AG10803 (cell line): ENCODE data around the gene OPN1SW.

Experiments used
- DNase-seq: peaks from one replicate; pipeline ENCODE4 v3.0.0; 2010; ENCODE audit warnings: low read depth
- H3K4me3 ChIP-seq: 2 replicates; pipeline ENCODE4 v1.5.1; 2011; ENCODE audit warnings: mild to moderate bottlenecking, low read length, control low read depth
- TF ChIP-seq, protein P1 (sequence below): conservative IDR thresholded peaks from 2 replicates; pipeline ENCODE4 v1.5.1; 2011; ENCODE audit warnings: mild to moderate bottlenecking, low read length, control low read depth, inconsistent platforms

Gene OPN1SW

DNA sequence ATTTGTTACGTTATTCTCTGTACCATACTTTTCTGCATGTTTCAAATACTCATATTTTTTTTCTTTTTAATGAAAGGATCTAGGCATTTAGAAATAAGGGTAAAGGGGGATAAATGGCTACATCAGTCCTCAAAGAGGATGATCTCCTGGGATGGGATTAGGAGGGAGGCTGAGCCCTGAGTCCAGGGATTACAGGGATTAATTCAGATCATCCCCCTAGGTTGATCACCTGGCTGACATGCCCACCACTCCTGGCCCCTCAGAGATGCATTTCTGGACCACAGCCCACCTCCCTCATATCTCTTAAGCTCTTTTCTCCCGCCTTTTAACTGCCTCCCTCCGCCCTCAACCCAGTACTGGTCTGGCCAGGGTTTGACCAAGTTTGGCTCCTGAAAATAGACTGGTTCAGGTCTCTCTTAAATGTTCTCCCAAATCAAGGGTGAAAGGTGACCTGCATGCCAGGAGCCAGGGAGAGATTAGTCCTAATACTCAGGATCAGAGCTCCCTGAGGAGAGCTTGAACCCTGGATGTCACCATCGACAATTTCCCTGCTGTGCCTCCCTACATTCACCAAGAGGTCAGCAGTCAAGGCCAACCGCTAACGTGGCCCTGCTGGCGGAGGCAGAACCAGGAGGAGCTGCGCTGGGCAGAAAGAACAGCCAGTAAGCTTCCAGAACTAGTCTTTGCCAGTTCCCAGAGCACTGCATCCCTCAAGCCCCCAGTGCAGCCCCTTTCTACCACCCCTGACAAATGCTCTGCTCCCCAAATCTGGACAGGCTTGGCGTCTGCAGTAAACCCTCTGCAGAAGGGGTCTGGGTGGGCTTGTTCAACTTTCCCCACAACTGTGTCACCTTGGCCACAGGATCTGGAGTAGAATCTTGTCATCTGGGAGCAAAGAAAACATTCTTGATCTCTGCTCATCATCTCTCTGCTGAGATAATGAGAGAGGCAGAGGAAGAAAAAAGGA lies 13.1 kb upstream of the OPN1SW start:
- H3K4me3 ChIP-seq = no peak overlapping the region
- TF ChIP-seq, protein P1, sequence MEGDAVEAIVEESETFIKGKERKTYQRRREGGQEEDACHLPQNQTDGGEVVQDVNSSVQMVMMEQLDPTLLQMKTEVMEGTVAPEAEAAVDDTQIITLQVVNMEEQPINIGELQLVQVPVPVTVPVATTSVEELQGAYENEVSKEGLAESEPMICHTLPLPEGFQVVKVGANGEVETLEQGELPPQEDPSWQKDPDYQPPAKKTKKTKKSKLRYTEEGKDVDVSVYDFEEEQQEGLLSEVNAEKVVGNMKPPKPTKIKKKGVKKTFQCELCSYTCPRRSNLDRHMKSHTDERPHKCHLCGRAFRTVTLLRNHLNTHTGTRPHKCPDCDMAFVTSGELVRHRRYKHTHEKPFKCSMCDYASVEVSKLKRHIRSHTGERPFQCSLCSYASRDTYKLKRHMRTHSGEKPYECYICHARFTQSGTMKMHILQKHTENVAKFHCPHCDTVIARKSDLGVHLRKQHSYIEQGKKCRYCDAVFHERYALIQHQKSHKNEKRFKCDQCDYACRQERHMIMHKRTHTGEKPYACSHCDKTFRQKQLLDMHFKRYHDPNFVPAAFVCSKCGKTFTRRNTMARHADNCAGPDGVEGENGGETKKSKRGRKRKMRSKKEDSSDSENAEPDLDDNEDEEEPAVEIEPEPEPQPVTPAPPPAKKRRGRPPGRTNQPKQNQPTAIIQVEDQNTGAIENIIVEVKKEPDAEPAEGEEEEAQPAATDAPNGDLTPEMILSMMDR = no peak
- DNase-seq = no peak

DNA sequence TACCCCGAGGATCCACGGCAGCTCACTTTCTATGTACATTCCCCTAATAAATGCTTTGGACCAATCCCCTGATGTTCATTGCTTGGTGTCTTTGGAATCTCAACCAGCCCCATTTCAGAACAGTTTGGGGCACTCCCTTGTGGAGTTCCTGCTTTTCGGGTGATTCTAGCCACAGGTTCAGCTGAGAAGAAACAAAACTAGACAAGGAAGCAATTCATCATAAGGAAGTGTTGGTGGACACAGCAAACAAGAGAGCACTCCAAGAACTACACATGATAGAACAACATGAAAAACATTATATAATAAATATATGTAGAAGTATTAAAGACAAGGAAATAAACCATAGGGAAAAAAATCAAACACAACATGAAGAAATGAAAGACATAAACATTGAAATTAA lies 10.1 kb upstream of the OPN1SW start:
- TF ChIP-seq, protein P1 = no peak
- H3K4me3 ChIP-seq = no peak overlapping the region
- no peak for DNase-seq

DNA sequence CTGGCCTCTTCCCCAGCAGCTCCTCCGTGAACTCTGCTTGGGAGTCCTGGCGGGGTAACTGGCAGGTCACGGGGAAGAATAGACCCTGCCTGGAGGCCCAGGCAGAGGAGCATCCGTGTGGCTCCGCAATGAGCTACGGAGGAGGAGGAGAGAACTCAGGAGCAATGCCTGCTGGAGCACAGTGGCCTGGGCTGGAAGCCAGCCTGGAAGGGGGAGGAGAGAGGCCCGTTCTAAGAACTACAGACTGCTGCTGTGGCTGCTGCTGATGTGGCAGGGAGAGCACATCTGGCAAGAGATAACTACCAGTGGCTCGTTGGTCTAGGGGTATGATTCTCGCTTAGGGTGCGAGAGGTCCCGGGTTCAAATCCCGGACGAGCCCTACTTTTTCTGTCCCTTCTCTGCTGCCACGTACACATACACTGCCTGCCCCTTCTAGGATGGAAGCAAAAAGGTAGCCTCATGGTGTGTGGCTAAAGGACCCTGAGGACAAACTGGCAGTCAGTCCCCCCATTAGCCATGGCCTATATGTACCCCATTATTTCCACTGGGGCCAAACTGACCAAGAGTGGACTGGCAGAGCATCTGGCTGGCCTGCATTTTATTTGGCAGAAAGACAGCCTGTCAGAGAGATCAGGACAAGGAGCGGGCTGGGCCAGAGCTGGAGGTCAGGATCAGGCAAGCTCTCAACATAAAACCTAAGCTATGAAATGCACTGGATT lies 7.7 kb upstream of the OPN1SW start:
- no peak overlapping the region for H3K4me3 ChIP-seq
- DNase-seq = peak; percentile 89
- TF ChIP-seq, protein P1 = no peak; the same call in 1 of the 2 replicates

DNA sequence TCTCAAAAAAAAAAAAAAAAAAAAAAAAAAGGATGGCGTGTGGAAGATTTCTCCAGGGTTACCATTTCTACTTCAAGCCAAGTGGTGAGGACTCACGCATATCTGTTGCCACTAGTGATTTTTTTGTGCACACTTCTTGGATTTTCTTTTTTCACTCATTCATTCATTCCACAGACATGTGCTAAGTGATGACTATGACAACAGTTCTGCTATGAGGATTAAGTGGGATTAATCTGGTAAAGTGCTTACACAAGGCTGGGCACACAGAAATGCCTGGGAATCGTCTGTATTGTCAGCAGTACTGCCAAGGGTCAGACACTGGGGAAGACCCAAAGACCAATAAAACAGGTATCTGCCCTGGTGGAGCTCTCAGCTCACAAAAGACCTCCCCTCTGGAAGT lies 6.3 kb upstream of the OPN1SW start:
- no peak overlapping the region for H3K4me3 ChIP-seq
- DNase-seq = peak; percentile 75
- TF ChIP-seq, protein P1 = no peak

DNA sequence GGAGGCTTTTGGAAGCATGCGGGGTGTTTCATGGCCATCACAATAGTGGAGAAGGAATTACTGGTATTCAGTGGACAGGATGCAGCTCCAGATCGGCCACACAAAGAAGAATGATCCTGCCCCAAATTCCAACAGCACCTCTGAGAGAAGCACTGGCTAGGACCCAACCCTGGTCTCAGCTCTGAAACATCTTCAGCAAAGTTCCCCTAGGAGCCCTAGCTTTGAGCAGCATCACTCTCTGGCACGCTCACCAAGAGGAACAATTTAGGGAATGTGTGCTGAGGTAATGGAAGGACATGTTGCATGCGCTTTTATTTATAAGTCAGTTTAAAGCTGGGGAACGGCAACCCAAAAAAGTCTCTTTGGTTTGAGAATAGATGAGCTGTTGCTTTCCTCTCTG lies 5.5 kb upstream of the OPN1SW start:
- TF ChIP-seq, protein P1 = no peak; the same call in 1 of the 2 replicates
- H3K4me3 ChIP-seq = no peak overlapping the region
- DNase-seq = peak; percentile 99

DNA sequence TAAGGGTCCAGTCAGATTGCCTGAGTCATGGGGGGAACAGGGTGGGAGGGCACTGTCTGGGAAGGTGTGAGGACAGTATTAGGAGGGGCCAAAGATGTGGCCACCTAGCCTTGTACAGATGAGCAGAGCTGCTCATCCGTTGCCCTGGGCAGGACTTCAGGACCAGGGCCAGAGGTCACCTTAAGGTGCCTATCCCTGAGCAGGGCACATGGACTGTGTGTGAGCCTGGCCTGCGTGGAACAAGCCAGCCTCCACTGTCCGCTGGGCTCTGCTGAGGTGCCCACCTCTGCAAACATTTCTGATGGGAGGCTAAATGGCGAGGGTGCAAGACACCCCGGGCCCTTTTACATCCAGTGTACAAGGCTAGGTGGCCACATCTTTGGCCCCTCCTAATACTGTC lies 3.4 kb upstream of the OPN1SW start:
- no peak for DNase-seq
- TF ChIP-seq, protein P1 = no peak
- H3K4me3 ChIP-seq = no peak overlapping the region
